Activated T-cell treated with anti-CD3 and anti-CD28 coated beads, Interleukin-2, amount 50 U/mL, for 4 hours (primary cell): ENCODE results near the gene HIBADH. TPM values are rescaled to one million over a fixed set of nuclear protein-coding genes. Genes with fewer than 3 reads are reported as not detected.

Source experiments
- ATAC-seq, 2 donors: fragments of 200-7000 bp; cut with Tn5 transposase; one replicate each; pipeline ENCODE4 v1.10.0; 2021
- DNase-seq: peaks from one replicate; pipeline ENCODE4 v3.0.0-alpha.2; 2020
- H3K27me3 Mint-ChIP-seq: one replicate; pipeline ENCODE4 v1.8.0; 2021; ENCODE audit warnings: low read depth, mixed read lengths
- H3K36me3 Mint-ChIP-seq: one replicate; pipeline ENCODE4 v1.8.0; 2022; ENCODE audit warnings: mixed read lengths; ENCODE audit not compliant: insufficient read depth
- H3K4me1 Mint-ChIP-seq: one replicate; pipeline ENCODE4 v1.8.0; 2021; ENCODE audit warnings: low read depth, mixed read lengths
- H3K4me3 Mint-ChIP-seq: one replicate; pipeline ENCODE4 v1.8.0; 2021; ENCODE audit warnings: mild to moderate bottlenecking, moderate library complexity, mixed read lengths
- H3K9me3 Mint-ChIP-seq: one replicate; pipeline ENCODE4 v1.8.0; 2021; ENCODE audit warnings: mixed read lengths
- total RNA-seq, 3 donors: library from RNA; stranded (reverse); gene quantifications; one replicate each; pipeline ENCODE4 v1.2.1, GENCODE V29; 2021

Gene HIBADH
- total RNA-seq, 3 donors from 2014 or later, result 9.8 to 10.9 (median 10.8) TPM

DNA sequence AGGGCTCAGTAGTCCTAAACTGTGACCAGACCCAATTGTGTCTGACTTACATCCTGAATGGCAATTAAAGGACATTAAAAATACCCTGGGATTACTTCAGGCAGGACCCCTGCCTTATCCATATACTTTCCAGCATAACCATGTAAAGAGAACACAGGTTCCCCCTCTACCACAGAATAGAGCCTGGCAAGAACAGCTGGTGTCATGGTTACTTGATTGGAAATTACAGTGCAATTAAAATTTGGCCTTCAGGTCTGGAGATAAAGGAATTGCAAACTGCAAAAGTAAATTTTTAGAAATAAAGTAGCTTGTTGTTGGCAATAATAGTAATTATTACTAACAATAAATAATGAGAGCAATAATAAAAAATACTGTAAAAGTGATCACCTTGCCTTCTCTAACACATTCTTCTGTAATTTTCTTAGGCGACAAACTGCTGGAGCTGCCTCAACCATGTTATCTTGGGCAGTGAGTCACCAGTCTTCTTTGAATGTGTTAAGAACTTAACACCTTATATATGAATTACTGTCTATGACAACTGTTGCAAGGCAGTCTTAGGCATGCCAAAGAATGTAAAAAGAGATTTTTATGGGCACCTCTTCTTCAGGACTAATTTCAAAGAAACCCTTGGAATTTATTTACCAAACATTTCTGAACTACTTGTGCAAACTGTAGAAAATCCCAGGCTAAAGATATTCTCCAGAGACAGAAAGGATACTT, 53.7 kb downstream of the HIBADH start:
- Mint-ChIP-seq H3K9me3 (no peaks in the 10 kb centered on the region), H3K36me3 (peaks cover 10% of the 10 kb centered on the region), H3K27me3 (no peaks in the 10 kb centered on the region), H3K4me3 (no peak overlapping the region), H3K4me1 (no peaks in the 10 kb centered on the region)
- no peak for ATAC-seq
- DNase-seq, result no peak

DNA sequence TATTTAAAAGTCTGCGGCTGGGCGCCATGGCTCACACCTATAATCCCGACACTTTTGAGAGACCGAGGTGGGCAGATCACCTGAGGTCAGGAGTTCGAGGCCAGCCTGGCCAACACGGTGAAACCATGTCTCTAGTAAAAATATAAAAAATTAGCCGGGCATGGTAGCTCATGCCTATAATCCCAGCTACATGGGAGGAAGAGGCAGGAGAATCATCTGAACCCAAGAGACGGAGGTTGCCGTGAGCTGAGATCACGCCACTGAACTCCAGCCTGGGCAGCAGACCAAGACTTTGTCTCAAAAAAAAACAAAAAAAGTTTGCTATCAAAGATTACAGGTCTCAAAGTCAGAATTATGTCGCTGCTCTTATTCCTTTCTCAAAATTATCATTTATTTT, 55.5 kb downstream of the HIBADH start:
- DNase-seq (no peak), ATAC-seq (no peak)
- Mint-ChIP-seq H3K27me3 (no peaks in the 10 kb centered on the region), H3K4me1 (no peaks in the 10 kb centered on the region), H3K4me3 (no peak overlapping the region), H3K36me3 (peaks cover 7% of the 10 kb centered on the region), H3K9me3 (no peaks in the 10 kb centered on the region)

DNA sequence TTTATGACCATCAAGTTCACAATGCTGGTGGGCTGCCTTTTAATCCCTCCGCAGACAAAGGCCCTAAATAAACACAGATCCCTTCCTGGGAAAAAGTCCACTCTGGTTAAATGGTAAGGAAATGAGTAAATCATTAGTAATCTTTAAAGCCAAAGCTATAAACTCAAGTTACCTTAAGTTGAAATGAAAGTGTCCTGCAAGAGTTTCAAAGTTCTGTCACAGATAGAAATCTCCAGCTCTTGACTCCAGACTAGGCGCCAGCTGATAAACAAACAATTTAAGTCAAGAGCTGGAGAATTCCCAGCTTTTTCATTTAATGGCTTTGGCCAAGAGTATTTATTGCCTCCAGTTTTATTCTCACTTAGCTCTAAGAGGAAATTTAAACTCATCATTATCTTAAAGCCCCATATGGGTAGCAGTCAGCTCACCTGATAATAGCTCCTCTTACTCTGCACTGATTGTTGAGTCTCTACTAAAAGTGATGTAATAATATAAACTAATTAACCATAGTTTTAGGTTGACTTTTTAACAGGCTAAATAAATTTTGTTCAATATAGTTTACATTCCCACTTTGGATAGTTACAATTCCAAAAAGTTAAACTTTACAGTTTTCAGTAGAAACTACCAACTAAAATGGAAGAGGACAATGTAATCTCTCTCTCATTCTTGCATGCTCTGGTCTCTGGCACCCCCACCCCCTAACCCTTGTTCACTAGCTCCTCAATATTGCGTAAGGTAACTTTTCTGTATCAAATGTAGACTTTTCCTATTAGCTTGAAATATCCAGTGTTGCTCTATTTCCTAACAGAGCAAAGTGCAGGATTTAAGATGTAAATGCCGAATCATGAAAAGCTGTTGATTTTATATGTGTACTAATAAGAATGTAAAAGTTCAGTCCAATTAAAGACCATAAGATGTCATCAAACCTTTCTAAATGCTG, 56.1 kb downstream of the HIBADH start:
- no peak for ATAC-seq
- Mint-ChIP-seq H3K4me1 (no peaks in the 10 kb centered on the region), H3K36me3 (peaks cover 7% of the 10 kb centered on the region), H3K27me3 (no peaks in the 10 kb centered on the region), H3K4me3 (no peak overlapping the region), H3K9me3 (no peaks in the 10 kb centered on the region)
- DNase-seq, result no peak

DNA sequence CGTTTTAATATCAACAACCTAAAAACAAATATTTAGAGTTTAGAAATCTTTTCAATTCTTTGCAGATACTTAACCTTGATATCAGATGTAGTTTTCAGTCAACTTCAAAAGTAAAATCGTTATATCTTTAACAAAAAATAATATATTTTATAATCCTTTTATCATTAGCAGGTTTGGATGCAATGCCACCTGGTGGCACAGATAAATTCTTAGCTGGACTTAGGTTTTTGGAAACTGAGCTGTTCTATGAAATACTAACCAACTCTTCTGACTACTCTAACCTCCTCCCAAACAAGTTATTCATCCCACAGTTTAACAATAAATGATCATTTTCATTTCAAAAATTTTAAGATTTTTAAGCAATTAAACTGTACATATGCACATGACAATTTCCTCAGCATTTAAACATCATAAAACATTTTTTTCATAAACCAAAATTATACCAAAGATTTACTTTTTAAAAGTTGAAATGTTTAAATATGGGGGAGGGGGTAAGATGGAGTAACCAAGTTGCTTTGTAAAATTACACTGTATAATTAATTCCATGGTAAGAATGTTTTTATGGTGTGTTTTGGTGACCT, 56.9 kb downstream of the HIBADH start:
- ATAC-seq (no peak), DNase-seq (no peak)
- Mint-ChIP-seq H3K27me3 (no peaks in the 10 kb centered on the region), H3K36me3 (peaks cover 7% of the 10 kb centered on the region), H3K4me3 (no peak overlapping the region), H3K9me3 (no peaks in the 10 kb centered on the region), H3K4me1 (no peaks in the 10 kb centered on the region)

DNA sequence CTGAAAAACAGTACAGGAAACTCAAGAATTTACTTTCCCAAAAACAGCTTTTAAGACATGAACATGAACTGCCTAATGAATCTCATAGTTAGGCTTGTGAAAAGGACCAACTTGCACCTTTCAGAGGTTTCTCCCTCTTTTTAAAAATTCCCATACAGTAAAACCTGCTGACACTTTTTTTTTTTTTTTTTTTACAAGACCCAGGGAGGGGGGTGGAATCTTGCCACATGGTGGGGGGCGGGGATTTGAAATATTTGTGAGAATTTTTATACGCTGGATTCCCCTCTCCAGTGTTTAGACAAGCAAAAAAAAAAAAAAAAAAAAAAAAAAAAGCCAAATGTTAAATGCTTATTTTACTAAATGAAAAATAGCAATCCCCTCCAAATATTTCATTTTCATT, 57.4 kb downstream of the HIBADH start:
- Mint-ChIP-seq H3K27me3 (no peaks in the 10 kb centered on the region), H3K4me3 (no peak overlapping the region), H3K4me1 (no peaks in the 10 kb centered on the region), H3K9me3 (no peaks in the 10 kb centered on the region), H3K36me3 (peaks cover 6% of the 10 kb centered on the region)
- no peak for DNase-seq
- no peak for ATAC-seq

DNA sequence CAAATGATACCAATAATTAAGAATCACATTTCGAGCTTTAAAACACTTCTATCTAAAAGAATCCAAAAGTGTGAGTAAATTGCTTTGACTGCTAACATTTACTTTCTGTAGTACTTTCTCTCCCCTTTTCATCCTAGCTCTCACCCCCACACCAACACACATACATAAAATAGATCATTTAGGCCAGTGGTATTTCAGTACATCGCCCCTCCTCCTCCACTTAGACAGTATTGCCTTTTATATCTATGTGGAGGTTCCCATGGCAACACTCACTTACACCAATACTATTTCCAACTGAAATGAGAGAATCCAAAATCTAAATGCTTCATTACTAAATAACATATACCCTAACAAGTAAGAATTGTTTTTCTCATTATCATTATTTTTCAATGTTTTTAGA, 58.9 kb downstream of the HIBADH start:
- ATAC-seq (no peak), DNase-seq (no peak)
- Mint-ChIP-seq H3K36me3 (peaks cover 8% of the 10 kb centered on the region), H3K4me1 (no peaks in the 10 kb centered on the region), H3K27me3 (no peaks in the 10 kb centered on the region), H3K4me3 (no peak overlapping the region), H3K9me3 (no peaks in the 10 kb centered on the region)

DNA sequence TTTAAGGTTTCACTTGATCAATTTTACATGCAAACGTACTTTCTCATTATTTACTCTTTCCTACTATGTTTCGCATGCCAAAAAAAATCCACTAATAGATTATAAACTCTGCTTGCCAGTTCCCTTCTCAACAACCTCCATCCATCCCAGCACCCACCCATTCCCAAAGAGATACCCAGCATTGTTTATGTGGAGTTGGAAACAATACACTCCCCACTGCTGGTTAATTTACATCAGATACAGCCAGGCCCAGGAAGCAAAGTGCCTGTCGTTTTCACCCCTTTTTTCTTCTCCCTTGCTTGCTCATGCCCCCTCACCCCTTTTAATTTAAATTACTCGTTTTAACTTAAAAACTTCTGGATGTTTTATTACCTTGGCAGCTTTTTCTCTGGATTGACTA, 59.9 kb downstream of the HIBADH start:
- DNase-seq, result no peak
- no peaks in the 10 kb centered on the region for H3K27me3 Mint-ChIP-seq
- H3K4me1 Mint-ChIP-seq, result no peaks in the 10 kb centered on the region
- H3K4me3 Mint-ChIP-seq, result no peak overlapping the region
- no peak for ATAC-seq
- no peaks in the 10 kb centered on the region for H3K9me3 Mint-ChIP-seq
- peaks cover 8% of the 10 kb centered on the region for H3K36me3 Mint-ChIP-seq

DNA sequence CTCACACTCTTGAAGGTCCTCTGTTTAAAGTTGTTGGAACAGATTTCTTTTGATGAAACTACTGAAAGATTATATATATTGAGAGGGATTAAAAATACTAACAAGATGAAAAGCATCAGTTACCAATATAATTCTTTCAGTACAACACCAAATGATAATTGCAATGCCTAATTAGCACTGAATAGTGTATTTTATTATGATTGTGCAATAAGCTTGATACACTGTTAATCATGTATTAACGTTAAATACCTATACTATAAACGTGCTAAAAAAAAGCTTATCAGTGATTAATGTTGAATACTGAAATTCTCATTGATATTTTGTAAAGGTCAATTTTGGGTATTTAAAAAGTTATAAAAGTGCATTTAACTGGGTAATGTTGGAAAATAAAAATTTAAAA, 61.5 kb downstream of the HIBADH start:
- Mint-ChIP-seq H3K4me3 (no peak overlapping the region), H3K36me3 (peaks cover 6% of the 10 kb centered on the region), H3K4me1 (no peaks in the 10 kb centered on the region), H3K27me3 (no peaks in the 10 kb centered on the region), H3K9me3 (no peaks in the 10 kb centered on the region)
- no peak for ATAC-seq
- DNase-seq, result no peak

DNA sequence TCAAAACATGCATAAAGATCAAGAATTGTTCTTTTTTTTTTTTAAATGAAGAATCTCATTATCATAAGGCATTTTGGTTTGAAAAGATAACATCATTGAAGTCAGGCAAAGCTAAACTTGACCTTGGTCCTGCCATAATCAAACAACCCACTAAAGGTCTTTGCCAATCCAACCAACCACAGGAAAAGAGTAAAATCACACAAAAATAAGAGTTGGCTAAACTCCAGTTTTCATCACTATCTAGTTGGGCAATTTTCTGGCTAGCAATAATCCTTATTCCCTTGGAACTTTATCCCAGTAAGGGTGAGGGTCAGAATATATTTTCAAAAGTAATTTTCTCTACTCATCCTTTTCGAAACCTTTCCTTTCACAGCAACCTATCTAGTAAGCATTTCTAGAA, 62.4 kb downstream of the HIBADH start:
- Mint-ChIP-seq H3K4me1 (no peaks in the 10 kb centered on the region), H3K36me3 (peaks cover 6% of the 10 kb centered on the region), H3K4me3 (no peak overlapping the region), H3K27me3 (no peaks in the 10 kb centered on the region), H3K9me3 (no peaks in the 10 kb centered on the region)
- no peak for ATAC-seq
- no peak for DNase-seq

DNA sequence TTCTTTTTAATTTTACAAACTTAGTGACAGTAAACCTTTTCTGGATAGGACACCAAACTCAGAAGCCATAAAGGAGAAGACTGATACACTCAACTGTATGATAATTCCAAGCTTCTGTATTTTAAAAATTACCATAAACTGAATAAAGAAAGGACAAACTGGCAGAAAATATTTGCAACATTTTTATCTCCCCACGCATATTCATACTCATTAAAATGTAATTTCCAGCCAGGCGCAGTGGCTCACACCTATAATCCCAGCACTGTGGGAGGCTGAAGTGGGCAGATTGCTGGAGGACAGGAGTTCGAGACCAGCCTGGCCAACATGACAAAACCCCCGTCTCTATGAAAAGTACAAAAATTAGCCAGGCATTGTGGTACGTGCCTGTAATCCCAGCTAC, 67.7 kb downstream of the HIBADH start:
- Mint-ChIP-seq H3K9me3 (no peaks in the 10 kb centered on the region), H3K27me3 (no peaks in the 10 kb centered on the region)

DNA sequence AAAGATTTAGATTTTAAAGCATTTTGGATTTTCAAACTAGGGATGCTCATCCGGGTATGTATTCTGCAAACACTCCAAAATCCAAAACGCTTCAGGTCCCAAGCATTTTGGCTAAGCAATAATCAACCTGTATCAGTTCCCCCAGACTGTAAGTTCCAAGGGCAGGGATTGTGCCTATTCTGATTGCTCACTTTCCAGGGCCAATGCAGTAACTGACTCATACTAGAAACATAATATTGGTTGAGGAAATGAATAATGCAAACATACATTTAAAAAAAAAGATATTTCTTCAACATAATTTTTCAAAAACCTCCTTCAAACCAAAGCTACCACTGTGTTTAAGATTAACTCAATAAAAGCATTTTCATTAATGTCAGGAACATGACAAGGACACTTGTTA, 69.5 kb downstream of the HIBADH start:
- Mint-ChIP-seq H3K4me1 (no peaks in the 10 kb centered on the region), H3K9me3 (no peaks in the 10 kb centered on the region), H3K36me3 (peaks cover 18% of the 10 kb centered on the region), H3K27me3 (no peaks in the 10 kb centered on the region), H3K4me3 (no peak overlapping the region)
- ATAC-seq (no peak), DNase-seq (no peak)

More for the DNA sequence above, 67.7 kb downstream of the HIBADH start:
- Mint-ChIP-seq H3K4me3 (no peak overlapping the region), H3K4me1 (no peaks in the 10 kb centered on the region), H3K36me3 (peaks cover 19% of the 10 kb centered on the region)
- DNase-seq, result no peak
- ATAC-seq, result no peak

DNA sequence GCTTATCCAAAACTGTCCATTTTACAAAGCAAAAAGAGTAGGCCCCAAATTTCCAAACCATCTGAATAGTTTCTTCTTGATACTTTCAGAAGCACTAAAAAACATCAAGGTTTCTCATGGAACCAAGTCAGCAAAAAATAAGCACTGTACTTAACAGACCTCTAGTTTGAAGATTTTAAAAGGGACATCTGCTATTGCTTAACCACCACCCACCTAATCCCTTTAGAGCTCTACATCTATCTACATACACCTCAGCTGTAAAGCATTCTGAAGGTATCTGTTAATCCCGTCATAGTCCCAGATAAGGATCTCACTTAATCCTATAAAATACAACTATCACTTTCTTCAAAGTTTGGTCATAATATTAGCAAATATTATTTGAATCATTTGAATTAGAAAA, 72.3 kb downstream of the HIBADH start:
- Mint-ChIP-seq H3K9me3 (no peaks in the 10 kb centered on the region), H3K27me3 (no peaks in the 10 kb centered on the region), H3K36me3 (peaks cover 18% of the 10 kb centered on the region), H3K4me1 (peaks cover 3% of the 10 kb centered on the region), H3K4me3 (no peak overlapping the region)
- DNase-seq (no peak), ATAC-seq (no peak)

DNA sequence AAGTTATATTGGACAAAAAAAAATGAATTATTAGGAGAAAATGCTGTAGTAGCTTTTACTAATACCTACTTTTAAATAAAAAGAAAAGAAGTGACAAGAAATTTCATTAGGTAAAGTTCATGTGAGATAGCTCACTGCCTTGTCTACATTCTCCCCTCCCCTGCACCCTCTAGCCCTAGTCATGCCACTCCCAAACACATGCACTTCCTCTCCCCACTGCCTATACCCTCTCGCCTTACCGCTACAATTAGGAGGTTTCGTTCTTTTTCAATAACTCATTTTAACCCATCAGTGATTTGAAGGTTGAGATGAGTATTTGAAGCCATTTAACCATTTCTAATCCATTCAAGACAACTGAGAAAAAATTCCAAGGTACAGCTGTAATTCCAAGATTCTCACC, 75.3 kb downstream of the HIBADH start:
- peaks cover 3% of the 10 kb centered on the region for H3K4me1 Mint-ChIP-seq
- DNase-seq (no peak), ATAC-seq (no peak)
- H3K4me3 Mint-ChIP-seq, result no peak overlapping the region
- no peaks in the 10 kb centered on the region for H3K9me3 Mint-ChIP-seq
- H3K27me3 Mint-ChIP-seq, result no peaks in the 10 kb centered on the region
- H3K36me3 Mint-ChIP-seq, result peaks cover 12% of the 10 kb centered on the region

DNA sequence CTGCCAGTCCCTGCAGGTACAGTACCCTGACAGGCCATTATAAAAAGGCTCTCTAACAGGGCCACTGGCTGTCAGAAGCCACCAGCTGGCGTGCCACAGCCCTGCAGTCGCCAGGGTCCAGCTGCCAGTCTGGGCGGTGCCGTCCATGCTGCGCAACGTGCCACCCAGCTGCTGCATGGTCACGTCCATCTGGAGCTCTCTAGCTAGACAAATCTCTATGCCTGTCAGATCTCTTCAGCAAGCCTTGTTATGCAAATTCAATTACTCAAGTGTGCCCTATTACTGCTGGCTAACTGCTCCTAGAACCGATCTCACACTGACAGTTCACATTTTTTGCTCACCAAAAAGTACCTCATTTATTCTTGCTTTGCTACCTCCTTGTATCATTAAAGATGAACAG, 75.9 kb downstream of the HIBADH start:
- H3K4me1 Mint-ChIP-seq, result peaks cover 3% of the 10 kb centered on the region
- DNase-seq (no peak), ATAC-seq (no peak)
- no peaks in the 10 kb centered on the region for H3K27me3 Mint-ChIP-seq
- H3K4me3 Mint-ChIP-seq, result no peak overlapping the region
- H3K9me3 Mint-ChIP-seq, result no peaks in the 10 kb centered on the region
- H3K36me3 Mint-ChIP-seq, result peaks cover 8% of the 10 kb centered on the region
